Rectal smooth muscle tissue (tissue), 1 donor: ENCODE data around the gene IL11.

Source experiments
- H3K27ac ChIP-seq: one replicate; pipeline ENCODE4 v1.7.0; 2013; ENCODE audit warnings: low read depth, low read length, inconsistent platforms
- H3K27me3 ChIP-seq: one replicate; pipeline ENCODE4 v1.7.0; 2013; ENCODE audit warnings: low read length; ENCODE audit not compliant: control insufficient read depth, insufficient read depth
- H3K36me3 ChIP-seq: one replicate; pipeline ENCODE4 v1.7.0; 2013; ENCODE audit warnings: low read length; ENCODE audit not compliant: control insufficient read depth, insufficient read depth
- H3K4me1 ChIP-seq: one replicate; pipeline ENCODE4 v1.7.0; 2013; ENCODE audit warnings: low read length; ENCODE audit not compliant: control insufficient read depth, insufficient read depth
- H3K4me3 ChIP-seq: one replicate; pipeline ENCODE4 v1.7.0; 2013; ENCODE audit warnings: low read length
- H3K9ac ChIP-seq: one replicate; pipeline ENCODE4 v1.7.0; 2013; ENCODE audit warnings: low read length

The IL11 gene

DNA sequence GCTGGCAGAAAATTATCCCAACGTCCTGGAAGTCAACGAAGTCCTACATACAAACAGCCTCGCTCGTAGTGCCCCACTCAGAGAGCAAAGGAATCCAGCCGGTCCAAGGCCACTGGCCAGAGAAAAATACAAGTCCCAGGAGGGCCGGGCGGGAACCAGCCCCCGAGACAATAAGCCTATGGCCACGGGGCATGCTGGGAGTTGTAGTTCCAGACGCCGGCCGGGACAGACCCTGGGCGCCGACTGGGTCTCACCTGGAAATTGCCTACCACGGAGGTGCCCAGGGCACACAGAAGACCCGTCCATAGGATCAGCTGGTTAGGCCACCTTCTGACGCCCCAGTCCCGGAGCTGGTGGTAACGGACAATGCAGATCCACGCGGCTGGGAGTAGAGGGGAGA is 50.5 kb downstream of the IL11 start:
- Histone ChIP-seq H3K36me3 (no peaks in the 10 kb centered on the region), H3K27ac (no peak overlapping the region), H3K27me3 (peaks cover 4% of the 10 kb centered on the region), H3K4me3 (no peak overlapping the region), H3K4me1 (no peaks in the 10 kb centered on the region), H3K9ac (no peak overlapping the region)

DNA sequence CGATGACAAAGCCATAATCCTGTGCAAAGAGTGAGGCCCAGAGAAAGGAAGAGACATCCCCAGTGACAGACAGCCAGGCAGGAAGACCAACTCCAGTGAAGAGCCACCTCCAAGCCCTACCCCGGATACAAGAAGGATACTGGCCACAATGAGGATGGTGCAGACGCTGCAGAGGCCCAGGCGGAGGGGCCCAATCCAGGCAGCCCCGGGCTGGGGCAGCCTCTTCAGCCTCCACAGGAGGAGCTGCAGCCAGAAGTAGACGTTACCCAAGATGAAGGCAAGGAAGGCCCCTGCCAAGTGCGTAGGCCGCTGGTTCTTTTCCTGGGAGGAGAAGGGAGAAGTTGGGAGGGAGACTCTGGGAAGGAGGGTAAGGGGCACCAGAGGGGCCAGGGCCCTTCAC is 53.6 kb downstream of the IL11 start:
- Histone ChIP-seq H3K4me1 (no peaks in the 10 kb centered on the region), H3K4me3 (no peak overlapping the region), H3K36me3 (no peaks in the 10 kb centered on the region), H3K27me3 (peaks cover 4% of the 10 kb centered on the region), H3K9ac (no peak overlapping the region), H3K27ac (no peak overlapping the region)

DNA sequence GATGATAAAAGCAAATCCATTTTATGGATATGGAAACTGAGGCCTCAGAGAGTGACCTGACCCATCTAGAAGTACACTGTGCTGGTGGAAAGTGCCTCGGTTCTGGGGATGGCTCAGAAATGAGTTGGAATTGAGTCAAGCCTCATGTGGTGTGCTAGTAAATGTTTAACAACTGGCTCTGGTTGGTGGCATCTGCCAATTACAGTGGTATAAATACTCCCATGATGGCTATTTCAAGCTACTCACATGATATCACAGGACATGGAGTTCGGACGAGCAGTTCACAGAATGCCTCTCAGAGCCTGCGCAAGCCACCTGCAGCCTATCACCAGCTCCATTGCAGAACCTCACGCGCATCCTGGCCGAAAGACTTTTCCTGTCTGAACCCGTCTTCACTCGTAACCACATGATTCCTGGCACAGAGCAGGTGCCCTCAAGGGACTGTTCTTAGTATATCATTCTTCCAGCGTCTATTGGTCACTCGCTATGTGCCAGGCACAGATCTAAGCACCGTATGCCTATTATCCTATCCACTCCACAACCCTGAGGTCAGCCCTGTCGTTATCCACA is 54.2 kb downstream of the IL11 start:
- no peak overlapping the region for H3K4me3 ChIP-seq
- H3K36me3 ChIP-seq: no peaks in the 10 kb centered on the region
- no peak overlapping the region for H3K9ac ChIP-seq
- H3K27me3 ChIP-seq: peaks cover 3% of the 10 kb centered on the region
- no peak overlapping the region for H3K27ac ChIP-seq
- H3K4me1 ChIP-seq: no peaks in the 10 kb centered on the region

DNA sequence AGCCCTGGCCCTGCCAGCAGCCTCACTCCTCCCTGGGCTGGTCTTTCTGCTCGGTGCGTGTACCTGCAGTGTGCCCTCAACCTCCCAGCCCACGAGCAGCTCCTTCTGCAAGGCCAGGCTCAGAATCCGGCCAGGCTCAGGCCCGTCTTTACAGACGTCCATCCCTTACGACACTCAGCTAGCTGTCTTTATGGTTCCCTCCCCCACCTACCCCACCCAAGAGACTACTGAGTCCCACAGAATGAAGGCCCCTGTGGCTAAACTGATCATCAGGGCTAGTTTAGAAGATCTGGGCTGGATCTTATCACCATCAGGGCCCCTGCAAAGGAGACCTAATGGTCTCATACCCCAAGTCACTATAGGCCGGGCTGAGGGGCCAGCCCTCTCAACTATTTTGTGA is 55.9 kb downstream of the IL11 start:
- no peak overlapping the region for H3K27ac ChIP-seq
- no peaks in the 10 kb centered on the region for H3K27me3 ChIP-seq
- no peaks in the 10 kb centered on the region for H3K36me3 ChIP-seq
- H3K4me3 ChIP-seq: no peak overlapping the region
- H3K9ac ChIP-seq: no peak overlapping the region
- no peaks in the 10 kb centered on the region for H3K4me1 ChIP-seq
